Cardiac atrium fibroblast (primary cell): ENCODE measurements around the gene MAGED4B. TPM values are rescaled to one million over a fixed set of nuclear protein-coding genes. Genes with fewer than 3 reads are reported as not detected.

Source experiments
- total RNA-seq: library from RNA; depleted of rRNA; stranded (reverse); fragments of >200 nt; gene quantifications from 2 replicates; pipeline ENCODE4 v1.2.3, GENCODE V29; 2015

The MAGED4B gene, protein sequence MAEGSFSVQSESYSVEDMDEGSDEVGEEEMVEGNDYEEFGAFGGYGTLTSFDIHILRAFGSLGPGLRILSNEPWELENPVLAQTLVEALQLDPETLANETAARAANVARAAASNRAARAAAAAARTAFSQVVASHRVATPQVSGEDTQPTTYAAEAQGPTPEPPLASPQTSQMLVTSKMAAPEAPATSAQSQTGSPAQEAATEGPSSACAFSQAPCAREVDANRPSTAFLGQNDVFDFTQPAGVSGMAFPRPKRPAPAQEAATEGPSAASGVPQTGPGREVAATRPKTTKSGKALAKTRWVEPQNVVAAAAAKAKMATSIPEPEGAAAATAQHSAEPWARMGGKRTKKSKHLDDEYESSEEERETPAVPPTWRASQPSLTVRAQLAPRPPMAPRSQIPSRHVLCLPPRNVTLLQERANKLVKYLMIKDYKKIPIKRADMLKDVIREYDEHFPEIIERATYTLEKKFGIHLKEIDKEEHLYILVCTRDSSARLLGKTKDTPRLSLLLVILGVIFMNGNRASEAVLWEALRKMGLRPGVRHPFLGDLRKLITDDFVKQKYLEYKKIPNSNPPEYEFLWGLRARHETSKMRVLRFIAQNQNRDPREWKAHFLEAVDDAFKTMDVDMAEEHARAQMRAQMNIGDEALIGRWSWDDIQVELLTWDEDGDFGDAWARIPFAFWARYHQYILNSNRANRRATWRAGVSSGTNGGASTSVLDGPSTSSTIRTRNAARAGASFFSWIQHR
- 3.8 and 68.5 TPM in 2 replicates for total RNA-seq

DNA sequence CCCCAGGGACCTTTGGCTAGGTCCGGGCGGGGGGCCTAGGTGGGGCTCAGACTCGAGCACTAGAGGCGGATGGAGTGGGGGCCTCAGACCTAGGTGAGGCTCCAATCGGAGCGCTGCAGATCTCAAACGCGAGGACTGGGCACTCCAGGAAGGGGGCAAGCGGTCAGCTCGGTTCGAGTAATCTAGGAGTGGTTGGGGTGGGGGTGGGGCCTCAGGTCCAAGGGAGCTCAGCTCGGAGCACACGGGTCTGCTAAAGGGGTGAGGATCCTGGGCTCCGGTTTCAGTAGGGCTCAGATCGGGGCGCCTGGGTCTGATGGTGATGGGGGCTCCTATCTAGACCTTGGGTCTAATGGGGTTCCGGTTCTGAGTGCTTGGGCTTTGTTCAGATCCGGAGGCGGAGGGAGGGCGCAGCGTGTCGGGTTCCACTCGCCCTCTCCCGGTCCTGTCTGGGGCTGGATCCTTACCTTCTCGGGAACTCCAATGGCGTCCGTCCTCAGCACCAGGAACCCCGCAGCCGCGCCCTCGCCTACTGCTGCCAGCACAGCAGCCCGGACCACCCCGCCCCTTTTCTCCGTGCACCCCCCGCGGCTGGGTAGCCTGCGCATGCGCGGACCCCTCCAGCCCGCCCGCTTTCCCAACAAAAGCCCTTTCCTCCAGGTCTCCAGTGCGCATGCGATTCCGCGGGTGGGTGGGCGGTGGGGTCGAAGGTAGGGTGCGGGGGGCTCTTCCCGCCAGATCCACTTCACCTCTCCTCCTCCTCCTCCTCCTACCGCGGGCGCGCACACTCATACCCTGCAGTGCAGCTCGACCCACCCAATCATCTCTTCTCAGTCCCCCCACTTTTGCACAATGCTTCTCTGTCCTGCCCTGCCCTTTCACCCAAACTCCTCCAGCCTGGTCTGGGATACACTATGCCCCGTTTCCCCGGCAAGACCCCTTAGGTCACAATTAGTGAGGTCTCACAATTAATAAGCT, at the start of gene MAGED4B:
Gene MAGED4B, minus strand, starts transcription at position 518 of the 975 bp plus-strand sequence. CDS start 1,011 bp downstream, outside the sequence.

Other genes starting within 250 kb of the MAGED4B start
- 352 and 435 TPM in 2 replicates for gene MAGED1, start 175.6 kb downstream of the MAGED4B start, total RNA-seq
- 19.8 and 133 TPM in 2 replicates for gene MAGED4, start 115.7 kb upstream of the MAGED4B start, total RNA-seq